Activated gamma-delta T cell (primary cell): ENCODE measurements around the gene KRTAP4-6.
"Not testable (repeated sequence)": the region's sequence is repeated elsewhere in the genome, so short reads cannot be mapped to it uniquely, and the experiment has no call there.

Experiments used
- DNase-seq: peaks from one replicate; lab custom pipeline; 2025; lab: John Stamatoyannopoulos, UW
- total RNA-seq, 2 donors: gene quantifications; one replicate each; lab custom pipeline; 2026; lab: John Stamatoyannopoulos, UW

KRTAP4-6 gene
- total RNA-seq: 0 reads per million in 2 donors

- no peak for DNase-seq
Observed at GRCh38 chr17:41140360-41141131, at the start of gene KRTAP4-6. KRTAP4-6 (minus strand) TSS chr17:41140544; CDS start chr17:41140487, 57 bp downstream.

DNA sequence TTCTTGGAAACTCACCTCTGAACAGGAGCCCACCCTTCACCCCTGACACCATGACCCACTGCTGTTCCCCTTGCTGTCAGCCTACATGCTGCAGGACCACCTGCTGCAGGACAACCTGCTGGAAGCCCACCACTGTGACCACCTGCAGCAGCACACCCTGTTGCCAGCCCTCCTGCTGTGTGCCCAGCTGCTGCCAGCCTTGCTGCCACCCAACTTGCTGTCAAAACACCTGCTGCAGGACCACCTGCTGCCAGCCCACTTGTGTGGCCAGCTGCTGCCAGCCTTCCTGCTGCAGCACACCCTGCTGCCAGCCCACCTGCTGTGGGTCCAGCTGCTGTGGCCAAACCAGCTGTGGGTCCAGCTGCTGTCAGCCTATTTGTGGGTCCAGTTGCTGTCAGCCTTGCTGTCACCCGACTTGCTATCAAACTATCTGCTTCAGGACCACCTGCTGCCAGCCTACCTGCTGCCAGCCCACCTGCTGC lies 49.5 kb upstream of the KRTAP4-6 start, which contains the start of gene KRTAP9-1:
Gene KRTAP9-1, plus strand, starts transcription at position 51 of the 482 bp plus-strand sequence. Its CDS starts 0 bp downstream, at position 51.
- DNase-seq: not testable (repeated sequence)

DNA sequence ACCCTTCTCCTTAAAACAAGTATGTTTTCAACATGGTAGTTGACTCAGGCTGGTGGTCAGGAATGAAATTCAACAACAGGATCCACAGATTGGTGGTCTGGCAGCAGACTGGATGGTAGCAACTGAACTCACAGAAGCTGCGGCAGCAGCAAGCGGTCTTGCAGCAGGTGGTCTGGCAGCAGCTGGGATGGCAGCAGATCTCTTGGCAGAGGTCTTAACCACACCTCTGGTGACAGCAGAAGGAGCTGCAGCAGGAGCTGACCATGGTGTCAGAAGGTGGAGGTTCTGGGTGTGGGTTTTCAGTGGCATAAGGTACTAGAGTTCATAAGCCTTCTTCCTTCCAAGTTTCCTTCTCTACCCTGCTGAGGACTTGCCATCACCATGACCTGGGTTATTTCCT lies 46.5 kb upstream of the KRTAP4-6 start:
- DNase-seq: no peak

DNA sequence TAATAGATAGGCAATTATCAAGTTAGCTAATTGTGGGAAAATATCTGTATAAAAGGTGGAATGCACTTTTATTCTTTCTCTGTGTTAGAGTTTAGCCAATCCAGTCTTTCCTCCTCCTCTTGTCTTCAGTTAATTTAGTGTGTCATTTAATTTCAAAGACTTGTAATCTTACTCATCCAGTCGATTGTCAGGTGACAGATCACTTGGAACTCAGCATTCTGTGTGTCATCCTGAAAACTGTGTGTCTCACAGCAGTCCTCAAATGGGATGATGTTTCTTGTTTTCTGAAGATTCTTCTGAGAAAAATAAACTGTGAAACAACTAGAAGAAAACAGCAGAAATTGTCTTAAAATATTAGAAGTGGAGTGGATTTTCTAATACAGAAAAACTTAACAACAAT lies 44.7 kb upstream of the KRTAP4-6 start:
- DNase-seq: no peak

DNA sequence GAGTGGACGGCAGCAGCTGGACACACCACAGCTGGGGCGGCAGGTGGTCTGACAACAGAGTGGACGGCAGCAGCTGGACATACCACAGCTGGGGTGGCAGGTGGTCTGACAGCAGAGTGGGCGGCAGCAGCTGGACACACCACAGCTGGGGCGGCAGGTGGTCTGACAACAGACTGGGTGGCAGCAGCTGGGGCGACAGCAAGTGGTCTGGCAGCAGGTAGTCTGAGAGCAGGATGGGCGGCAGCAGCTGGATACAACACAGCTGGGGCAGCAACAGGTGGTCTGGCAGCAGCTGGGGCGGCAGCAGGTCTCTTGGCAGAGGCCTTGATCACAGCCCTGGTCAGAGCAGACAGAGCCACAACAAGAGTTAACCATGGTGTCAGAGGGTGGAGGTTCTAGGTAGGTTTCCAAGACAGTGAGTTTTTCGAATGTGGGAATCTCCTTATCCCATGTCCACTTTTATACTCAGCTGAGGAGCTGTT lies 44.2 kb upstream of the KRTAP4-6 start, which contains the start of gene KRTAP4-1:
Gene KRTAP4-1, minus strand, starts transcription at position 432 of the 482 bp plus-strand sequence. Its CDS starts 57 bp downstream, at position 375.
- DNase-seq: no peak

DNA sequence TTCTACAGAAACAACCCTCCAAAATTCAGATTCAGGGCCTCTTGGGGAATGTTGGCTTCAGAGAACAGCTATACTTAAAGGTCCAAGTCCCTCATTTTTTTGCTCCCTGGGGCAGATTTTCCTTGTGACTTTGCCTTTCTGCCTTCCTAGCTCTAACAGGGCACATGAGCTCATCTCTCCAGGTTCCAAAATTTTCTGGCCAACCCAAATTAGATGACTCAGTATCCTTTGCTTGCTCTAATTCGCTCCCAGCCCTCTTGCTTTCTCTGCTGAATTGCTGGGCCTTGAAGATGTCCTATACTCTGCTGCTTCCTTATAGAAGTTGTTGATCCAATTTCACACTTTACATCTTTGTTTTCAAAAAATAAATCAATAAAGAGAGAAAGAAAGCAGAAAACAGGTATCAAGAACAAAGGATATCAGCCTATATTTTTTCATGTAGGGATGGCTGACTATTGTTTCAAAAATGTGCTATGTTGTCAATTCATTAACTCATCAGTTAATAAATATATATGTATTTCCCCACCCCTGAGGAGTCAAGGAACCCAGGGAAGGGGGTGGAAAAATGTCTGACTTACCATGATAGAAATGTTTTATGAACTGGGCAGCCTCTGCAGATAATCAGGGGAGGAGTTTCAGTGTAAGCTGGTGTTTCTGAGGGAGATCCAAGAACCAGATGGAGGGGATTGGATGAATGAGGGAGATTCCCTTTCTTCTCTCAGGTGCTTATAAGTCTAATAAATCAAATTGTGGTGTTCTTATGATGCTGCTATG lies 38.7 kb upstream of the KRTAP4-6 start:
- no peak for DNase-seq

DNA sequence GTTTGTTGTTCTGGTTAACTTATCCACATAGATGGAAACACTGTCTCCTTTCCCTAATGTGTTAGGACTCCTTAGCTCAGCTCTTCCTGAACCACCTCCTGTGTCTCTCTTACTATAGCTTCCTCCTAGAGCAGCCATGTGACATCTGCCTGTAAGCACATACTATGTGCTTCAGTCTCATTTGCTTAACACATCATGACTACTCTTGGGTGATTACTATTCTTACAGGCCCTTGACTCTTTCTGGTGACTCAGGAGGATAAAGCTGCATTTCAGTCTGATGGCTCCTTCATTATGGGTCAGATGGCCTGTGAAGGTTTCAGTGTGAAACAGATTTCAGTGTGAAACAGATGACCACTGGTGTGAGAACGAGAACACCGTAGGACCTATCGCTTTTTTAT lies 38.0 kb upstream of the KRTAP4-6 start:
- DNase-seq: no peak

DNA sequence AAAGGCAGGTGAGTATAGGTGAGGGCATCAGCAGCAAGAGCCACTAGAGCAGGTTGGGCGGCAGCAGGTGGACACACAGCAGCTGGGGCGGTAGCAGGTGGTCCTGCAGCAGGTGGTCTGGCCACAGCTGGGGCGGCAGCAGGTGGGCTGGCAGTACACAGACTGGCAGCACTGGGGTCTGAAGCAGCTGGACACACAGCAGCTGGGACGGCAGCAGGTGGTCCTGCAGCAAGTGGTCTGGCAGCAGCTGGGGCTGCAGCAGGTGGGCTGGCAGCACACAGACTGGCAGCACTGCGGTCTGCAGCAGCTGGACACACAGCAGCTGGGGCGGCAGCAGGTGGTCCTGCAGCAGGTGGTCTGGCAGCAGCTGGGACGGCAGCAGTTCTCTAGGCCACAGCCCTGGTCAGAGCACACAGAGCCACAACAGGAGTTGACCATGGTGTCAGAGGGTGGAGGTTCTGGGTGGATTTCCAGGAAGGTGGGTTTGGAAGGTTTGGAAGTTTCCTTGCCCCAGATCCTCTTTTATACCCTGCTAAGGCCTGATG lies 37.5 kb upstream of the KRTAP4-6 start, which contains the start of gene KRTAP4-2:
Gene KRTAP4-2, minus strand, starts transcription at position 495 of the 545 bp plus-strand sequence. Its CDS starts 57 bp downstream, at position 438.
- no peak for DNase-seq

DNA sequence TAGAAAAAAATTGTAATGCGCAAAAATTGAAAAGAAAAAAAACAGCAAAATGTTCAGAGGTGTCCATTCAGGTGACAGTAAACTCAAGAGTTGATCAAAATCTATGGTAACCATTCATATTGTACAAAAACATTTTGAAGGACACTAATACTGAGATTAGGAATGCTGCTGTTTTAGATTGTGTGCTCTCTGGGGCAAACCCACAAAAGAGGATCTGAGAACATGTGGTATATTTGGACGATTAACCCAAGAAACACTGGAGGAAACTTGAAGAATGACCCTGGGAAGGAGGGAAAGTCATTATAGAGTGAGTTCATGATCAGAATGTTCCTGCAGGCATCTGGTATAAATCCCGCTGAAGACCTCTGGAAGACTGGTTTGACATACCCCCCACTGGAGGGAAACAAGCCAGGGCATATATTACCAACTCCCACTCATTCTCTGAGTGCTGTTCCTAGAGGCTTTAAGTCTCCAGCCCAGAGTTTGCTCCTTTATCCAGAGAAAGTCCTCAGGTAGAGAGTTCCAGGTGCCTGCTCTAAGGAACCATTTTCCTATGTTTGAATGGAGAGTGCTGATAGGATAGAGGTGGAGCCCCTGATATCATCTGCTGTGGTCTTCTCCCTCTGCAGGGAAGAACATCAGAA lies 36.5 kb upstream of the KRTAP4-6 start:
- no peak for DNase-seq

DNA sequence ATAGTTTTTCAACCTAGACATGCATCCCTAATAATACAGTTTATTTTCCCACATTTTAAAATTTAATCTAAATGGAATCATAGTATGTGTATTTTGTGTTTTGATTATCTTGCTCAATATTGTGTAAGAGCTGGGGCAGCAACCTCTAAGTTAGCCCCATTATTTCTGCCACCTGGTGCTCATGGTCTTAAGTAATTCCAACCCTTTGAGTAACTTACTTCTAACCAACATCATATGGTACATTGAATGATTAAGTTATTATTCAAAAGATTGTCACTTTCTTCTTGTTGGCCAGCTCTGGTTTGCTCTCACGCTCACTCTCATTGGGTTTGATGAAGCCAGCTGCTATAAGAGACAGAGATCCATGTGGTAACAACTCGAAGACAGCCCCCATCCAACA lies 31.5 kb upstream of the KRTAP4-6 start:
- DNase-seq: no peak

- no peak for DNase-seq
Observed at GRCh38 chr17:41168121-41168520, 27.8 kb upstream of the KRTAP4-6 start, which contains the start of gene KRTAP4-3. KRTAP4-3 (minus strand) TSS chr17:41168221; CDS start chr17:41168172, 49 bp downstream.

- DNase-seq: no peak
Observed at GRCh38 chr17:41167561-41167960, 27.2 kb upstream of the KRTAP4-6 start.

DNA sequence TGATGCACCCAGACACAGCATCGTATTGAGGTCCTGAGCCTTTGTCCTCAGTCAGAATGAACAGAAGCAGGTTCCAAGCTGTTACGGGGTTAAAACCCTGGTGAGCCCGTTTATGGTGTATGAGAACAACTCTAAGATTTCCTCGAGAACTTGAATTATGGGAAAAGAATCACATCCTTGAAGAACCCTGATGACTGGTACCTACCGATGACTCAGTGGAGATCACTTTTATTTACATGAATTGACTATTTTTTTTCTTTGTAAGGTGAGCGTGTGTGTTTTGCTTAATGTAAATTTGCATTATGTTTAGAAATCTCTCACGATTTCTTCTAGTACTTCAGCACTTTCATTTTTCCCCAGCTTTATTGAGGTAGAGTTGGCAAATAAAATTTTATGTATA lies 23.5 kb upstream of the KRTAP4-6 start:
- no peak for DNase-seq

DNA sequence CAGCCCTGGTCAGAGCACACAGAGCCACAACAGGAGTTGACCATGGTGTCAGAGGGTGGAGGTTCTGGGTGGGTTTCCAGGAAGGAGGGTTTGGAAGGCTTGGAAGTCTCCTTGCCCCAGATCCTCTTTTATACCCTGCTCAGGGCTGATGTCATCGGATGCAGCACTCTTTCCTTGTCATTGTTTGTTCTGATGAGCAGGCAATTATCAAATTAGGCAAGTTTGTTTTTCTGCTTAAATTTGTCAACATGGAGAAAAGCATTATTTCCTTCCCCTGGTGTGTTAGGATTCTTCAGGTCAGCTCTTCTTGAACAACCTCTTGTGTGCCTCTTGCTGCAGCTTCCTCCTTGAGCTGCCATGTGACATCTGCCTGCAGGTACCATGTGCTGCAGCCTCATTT lies 20.3 kb upstream of the KRTAP4-6 start, which contains the start of gene KRTAP4-4:
Gene KRTAP4-4, minus strand, starts transcription at position 101 of the 400 bp plus-strand sequence. Its CDS starts 57 bp downstream, at position 44.
- no peak for DNase-seq

DNA sequence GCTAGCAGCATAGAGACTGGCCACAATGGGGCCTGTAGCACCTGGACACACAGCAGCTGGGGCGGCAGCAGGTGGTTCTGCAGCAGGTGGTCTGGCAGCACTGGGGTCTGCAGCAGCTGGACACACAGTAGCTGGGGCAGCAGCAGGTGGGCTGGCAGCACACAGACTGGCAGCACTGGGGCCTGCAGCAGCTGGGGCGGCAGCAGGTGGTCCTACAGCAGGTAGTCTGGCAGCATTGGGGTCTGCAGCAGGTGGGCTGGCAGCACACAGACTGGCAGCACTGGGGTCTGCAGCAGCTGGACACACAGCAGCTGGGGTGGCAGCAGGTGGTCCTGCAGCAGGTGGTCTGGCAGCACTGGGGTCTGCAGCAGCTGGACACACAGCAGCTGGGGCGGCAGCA lies 19.8 kb upstream of the KRTAP4-6 start:
- DNase-seq: not testable (repeated sequence)

DNA sequence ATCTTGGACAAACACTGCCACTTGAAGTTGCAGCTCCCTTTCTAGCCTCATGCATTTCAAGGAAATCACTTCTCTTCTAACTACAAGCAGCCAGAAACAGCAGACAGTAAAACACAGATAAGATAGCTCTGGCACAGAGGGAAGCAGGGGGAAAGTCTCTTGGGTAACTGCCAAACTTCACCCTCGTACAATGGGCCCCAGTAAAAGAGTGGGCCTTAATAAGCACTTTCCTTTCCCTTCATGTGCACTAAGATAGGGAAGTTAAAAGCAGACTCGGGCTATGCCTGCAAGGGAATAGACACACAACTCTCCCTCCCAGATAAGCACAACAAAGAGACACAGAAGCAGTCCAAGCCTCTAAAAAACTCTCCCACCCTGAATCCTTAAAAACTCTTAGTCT lies 13.5 kb upstream of the KRTAP4-6 start:
- no peak for DNase-seq

- DNase-seq: no peak
Observed at GRCh38 chr17:41151525-41151924, 11.2 kb upstream of the KRTAP4-6 start.

- no peak for DNase-seq
Observed at GRCh38 chr17:41150026-41150425, 9.7 kb upstream of the KRTAP4-6 start.

GRCh38 chr17:41149652-41149985 lies 9.3 kb upstream of the KRTAP4-6 start, which contains the start of gene KRTAP4-5:
KRTAP4-5 (minus strand) TSS chr17:41149825; CDS start chr17:41149767, 58 bp downstream.
- DNase-seq: no peak

GRCh38 chr17:41148971-41149651 lies 8.8 kb upstream of the KRTAP4-6 start:
- not testable (repeated sequence) for DNase-seq
